H1 (cell line): Measurements from ENCODE around the gene DNAH12. TPM values are rescaled to one million over a fixed set of nuclear protein-coding genes. Genes with fewer than 3 reads are reported as not detected.

Experiments
- ASH2L ChIP-seq: fragments of 200-600, 300-600 bp; sonication (generic); IDR thresholded peaks from one replicate; pipeline ENCODE4 v1.7.1; 2017; ENCODE audit warnings: low read length
- BRCA1 ChIP-seq: IDR thresholded peaks from 2 replicates; pipeline ENCODE4 v1.6.1; 2012; ENCODE audit warnings: low read depth, low read length, improper control_type of control experiment
- CEBPB ChIP-seq: IDR thresholded peaks from 2 replicates; pipeline ENCODE4 v1.6.1; 2012; ENCODE audit warnings: low read depth, low read length
- EGR1 ChIP-seq: IDR thresholded peaks from 2 replicates; pipeline ENCODE4 v1.6.1; 2011; ENCODE audit warnings: low read depth, low read length, borderline replicate concordance
- SUZ12 ChIP-seq: fragments of 200-600 bp; sonication (generic); IDR thresholded peaks from 2 replicates; pipeline ENCODE4 v1.6.1; 2012; ENCODE audit warnings: mild to moderate bottlenecking, inconsistent platforms, low read length, moderate library complexity, mixed read lengths
- polyA plus RNA-seq, 7 experiments: library from polyadenylated mRNA; depleted of rRNA in 3 of 7; stranded (reverse) in 5 of 7; unstranded in 2 of 7; fragments of >200 nt in 5 of 7; fragments of 200-250 nt in 2 of 7; gene quantifications; 1 replicate in 5 of 7; 2 replicates in 1 of 7; 4 replicates in 1 of 7; pipeline versions ENCODE4 v1.2.1 to v1.2.3, GENCODE V29; 2011 to 2013; ENCODE audit warnings: missing spikeins in 2 of 7, mixed read lengths in 2 of 7
- total RNA-seq: library from RNA; stranded (reverse); fragmentation: NEBNext Ultra II Directional; extraction: Animal tissue kit (Norgen Biotek cat#: 25700); gene quantifications from 2 replicates; pipeline ENCODE4 v1.2.1, GENCODE V29; 2021
- TF ChIP-seq, protein P1 (sequence below): fragments of 300-600 bp; sonication (generic); IDR thresholded peaks from 2 replicates; pipeline ENCODE4 v1.7.1; 2012; ENCODE audit warnings: low read length, moderate library complexity, mild to moderate bottlenecking, inconsistent platforms; ENCODE audit not compliant: insufficient replicate concordance
- TF ChIP-seq, protein P2 (sequence below): IDR thresholded peaks from 2 replicates; pipeline ENCODE4 v1.6.1; 2012; ENCODE audit warnings: inconsistent platforms

Gene DNAH12
- total and polyA plus RNA-seq, 2 of the 8 experiments (the other 6 are each of a cell fraction or from before 2014, with no cell fraction given): not detected

DNA sequence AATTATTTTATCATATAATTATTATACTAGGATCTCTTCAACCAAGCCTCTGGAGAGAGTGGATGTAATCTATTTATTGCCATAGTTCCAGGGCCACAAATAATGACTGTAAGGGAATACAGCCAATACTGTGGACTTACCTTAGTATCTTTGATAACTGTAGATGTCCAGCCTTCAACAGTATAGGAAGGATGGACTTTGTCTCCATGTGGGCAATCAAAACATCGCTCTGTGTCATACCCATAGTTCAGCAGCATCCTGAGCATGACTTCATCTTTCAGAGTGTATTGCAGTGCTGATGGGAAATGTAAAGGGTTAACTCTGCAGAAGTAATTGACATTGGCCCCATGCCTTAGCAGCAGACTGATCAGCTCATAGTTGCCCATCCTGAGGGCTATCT is 265.9 kb downstream of the DNAH12 start (continued):
- TF ChIP-seq, protein P1, sequence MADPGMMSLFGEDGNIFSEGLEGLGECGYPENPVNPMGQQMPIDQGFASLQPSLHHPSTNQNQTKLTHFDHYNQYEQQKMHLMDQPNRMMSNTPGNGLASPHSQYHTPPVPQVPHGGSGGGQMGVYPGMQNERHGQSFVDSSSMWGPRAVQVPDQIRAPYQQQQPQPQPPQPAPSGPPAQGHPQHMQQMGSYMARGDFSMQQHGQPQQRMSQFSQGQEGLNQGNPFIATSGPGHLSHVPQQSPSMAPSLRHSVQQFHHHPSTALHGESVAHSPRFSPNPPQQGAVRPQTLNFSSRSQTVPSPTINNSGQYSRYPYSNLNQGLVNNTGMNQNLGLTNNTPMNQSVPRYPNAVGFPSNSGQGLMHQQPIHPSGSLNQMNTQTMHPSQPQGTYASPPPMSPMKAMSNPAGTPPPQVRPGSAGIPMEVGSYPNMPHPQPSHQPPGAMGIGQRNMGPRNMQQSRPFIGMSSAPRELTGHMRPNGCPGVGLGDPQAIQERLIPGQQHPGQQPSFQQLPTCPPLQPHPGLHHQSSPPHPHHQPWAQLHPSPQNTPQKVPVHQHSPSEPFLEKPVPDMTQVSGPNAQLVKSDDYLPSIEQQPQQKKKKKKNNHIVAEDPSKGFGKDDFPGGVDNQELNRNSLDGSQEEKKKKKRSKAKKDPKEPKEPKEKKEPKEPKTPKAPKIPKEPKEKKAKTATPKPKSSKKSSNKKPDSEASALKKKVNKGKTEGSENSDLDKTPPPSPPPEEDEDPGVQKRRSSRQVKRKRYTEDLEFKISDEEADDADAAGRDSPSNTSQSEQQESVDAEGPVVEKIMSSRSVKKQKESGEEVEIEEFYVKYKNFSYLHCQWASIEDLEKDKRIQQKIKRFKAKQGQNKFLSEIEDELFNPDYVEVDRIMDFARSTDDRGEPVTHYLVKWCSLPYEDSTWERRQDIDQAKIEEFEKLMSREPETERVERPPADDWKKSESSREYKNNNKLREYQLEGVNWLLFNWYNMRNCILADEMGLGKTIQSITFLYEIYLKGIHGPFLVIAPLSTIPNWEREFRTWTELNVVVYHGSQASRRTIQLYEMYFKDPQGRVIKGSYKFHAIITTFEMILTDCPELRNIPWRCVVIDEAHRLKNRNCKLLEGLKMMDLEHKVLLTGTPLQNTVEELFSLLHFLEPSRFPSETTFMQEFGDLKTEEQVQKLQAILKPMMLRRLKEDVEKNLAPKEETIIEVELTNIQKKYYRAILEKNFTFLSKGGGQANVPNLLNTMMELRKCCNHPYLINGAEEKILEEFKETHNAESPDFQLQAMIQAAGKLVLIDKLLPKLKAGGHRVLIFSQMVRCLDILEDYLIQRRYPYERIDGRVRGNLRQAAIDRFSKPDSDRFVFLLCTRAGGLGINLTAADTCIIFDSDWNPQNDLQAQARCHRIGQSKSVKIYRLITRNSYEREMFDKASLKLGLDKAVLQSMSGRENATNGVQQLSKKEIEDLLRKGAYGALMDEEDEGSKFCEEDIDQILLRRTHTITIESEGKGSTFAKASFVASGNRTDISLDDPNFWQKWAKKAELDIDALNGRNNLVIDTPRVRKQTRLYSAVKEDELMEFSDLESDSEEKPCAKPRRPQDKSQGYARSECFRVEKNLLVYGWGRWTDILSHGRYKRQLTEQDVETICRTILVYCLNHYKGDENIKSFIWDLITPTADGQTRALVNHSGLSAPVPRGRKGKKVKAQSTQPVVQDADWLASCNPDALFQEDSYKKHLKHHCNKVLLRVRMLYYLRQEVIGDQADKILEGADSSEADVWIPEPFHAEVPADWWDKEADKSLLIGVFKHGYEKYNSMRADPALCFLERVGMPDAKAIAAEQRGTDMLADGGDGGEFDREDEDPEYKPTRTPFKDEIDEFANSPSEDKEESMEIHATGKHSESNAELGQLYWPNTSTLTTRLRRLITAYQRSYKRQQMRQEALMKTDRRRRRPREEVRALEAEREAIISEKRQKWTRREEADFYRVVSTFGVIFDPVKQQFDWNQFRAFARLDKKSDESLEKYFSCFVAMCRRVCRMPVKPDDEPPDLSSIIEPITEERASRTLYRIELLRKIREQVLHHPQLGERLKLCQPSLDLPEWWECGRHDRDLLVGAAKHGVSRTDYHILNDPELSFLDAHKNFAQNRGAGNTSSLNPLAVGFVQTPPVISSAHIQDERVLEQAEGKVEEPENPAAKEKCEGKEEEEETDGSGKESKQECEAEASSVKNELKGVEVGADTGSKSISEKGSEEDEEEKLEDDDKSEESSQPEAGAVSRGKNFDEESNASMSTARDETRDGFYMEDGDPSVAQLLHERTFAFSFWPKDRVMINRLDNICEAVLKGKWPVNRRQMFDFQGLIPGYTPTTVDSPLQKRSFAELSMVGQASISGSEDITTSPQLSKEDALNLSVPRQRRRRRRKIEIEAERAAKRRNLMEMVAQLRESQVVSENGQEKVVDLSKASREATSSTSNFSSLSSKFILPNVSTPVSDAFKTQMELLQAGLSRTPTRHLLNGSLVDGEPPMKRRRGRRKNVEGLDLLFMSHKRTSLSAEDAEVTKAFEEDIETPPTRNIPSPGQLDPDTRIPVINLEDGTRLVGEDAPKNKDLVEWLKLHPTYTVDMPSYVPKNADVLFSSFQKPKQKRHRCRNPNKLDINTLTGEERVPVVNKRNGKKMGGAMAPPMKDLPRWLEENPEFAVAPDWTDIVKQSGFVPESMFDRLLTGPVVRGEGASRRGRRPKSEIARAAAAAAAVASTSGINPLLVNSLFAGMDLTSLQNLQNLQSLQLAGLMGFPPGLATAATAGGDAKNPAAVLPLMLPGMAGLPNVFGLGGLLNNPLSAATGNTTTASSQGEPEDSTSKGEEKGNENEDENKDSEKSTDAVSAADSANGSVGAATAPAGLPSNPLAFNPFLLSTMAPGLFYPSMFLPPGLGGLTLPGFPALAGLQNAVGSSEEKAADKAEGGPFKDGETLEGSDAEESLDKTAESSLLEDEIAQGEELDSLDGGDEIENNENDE: no peak
- TF ChIP-seq BRCA1: no peak
- no peak for TF ChIP-seq EGR1
- TF ChIP-seq, protein P2, sequence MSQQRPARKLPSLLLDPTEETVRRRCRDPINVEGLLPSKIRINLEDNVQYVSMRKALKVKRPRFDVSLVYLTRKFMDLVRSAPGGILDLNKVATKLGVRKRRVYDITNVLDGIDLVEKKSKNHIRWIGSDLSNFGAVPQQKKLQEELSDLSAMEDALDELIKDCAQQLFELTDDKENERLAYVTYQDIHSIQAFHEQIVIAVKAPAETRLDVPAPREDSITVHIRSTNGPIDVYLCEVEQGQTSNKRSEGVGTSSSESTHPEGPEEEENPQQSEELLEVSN: no peak
- no peak for TF ChIP-seq CEBPB
- TF ChIP-seq SUZ12: no peak
- no peak for TF ChIP-seq ASH2L
